ENCODE measurements around the gene C2orf49. TPM values are rescaled to one million over a fixed set of nuclear protein-coding genes. Genes with fewer than 3 reads are reported as not detected.
A peak's percentile ranks its signal among the peaks of the same experiment; 100 is the strongest.

The C2orf49 gene
- 18.1 and 19.0 TPM in 2 replicates for total RNA-seq (2022)
- percentile 91 among the genes with signal in this experiment for Bru-seq, nascent RNA
- percentile 78 among the genes with signal in this experiment for BruChase-seq, experiment 1, labeled RNA remaining after a 6-hour chase
- BruChase-seq, experiment 2, labeled RNA remaining after a 2-hour chase = percentile 92 among the genes with signal in this experiment
- long read RNA-seq, full-length matches to known transcripts = 11 of 15 reads
- long read RNA-seq, partial matches to known transcripts = 1 of 15 reads
- long read RNA-seq, other reads (novel, unspliced or antisense) = 3 of 15 reads

DNA sequence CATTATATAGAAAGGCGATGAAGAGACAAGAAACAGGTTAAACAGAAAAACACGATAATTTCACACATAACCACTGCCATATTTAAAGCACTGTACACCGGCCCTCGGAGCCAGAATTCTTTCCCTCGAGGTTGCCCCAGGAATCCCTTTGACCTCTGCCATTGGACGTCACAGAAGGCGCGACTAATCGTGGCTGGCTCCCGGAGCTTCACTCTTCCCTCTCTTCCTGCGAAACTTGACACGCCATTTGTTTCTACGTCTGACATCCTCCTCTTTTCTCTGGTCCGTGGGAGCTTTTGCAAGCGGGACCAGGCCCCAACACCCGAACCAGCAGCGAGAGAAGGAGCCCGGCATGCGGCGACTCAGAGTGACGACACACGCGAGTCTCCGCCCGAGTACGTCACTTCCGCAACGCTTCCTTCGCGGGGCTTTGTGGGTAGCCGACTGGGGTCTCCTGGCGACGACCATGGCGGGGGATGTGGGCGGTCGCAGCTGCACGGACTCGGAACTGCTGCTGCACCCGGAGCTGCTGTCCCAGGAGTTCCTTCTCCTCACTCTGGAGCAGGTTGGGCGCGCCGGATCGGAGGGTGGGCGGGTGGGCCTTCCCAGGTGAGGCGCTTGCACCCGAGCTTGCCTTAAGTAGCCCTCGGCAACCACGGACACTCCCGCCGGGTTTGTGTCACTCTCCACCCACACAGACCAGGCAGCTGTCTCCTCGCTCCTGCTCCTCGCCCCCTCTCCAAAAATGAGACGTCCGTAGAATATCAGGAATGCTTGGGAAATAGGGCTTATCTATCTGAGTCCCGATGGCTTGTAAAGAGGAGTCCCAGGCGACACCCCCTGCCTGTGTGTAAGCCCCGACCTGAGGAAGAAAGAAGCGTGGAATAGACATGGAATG, at the start of gene C2orf49:
TSS of gene C2orf49 (plus strand) at position 419 of the 898 bp plus-strand sequence. CDS start at position 467, 48 bp downstream.
- CTCF ChIA-PET = interaction anchor here (1.5 kb wide), 1 partner anchor 43 kb away, joined by 3 read pairs; no protein-coding TSS in a partner anchor
- DNase-seq = peak; percentile 85

DNA sequence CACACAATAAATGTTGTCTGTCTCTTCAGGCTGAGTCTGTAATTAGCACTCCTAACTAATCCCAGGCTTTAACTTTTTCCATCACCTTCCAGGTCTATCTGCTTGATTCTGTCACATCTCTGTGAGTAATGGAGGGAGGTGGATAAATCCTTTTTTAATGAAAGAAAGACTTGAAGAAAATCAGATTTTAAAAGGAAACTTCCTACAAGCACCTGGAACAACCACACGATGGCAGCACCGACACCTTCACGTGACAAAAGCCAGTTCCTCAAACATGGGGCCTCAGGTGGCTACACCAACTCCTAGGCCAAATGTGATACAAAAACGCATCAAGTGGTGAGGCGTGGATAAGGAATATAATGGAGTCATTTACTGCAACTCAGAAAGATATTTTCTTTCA, 49.6 kb upstream of the C2orf49 start:
- CTCF ChIA-PET = no interaction called here
- Mint-ChIP-seq H3K27me3 (ENCODE audit: unreplicated experiment) (no peaks in the 10 kb centered on the region), H3K4me1 (ENCODE audit: low read depth, unreplicated experiment) (no peaks in the 10 kb centered on the region), H3K36me3 (ENCODE audit: insufficient read depth, unreplicated experiment) (peaks cover 18% of the 10 kb centered on the region), H3K9me3 (ENCODE audit: low read depth, unreplicated experiment) (no peaks in the 10 kb centered on the region), H3K4me3 (ENCODE audit: low read depth, unreplicated experiment) (no peak overlapping the region), H3K27ac (ENCODE audit: unreplicated experiment) (no peak overlapping the region)
- TF ChIP-seq, protein P1, sequence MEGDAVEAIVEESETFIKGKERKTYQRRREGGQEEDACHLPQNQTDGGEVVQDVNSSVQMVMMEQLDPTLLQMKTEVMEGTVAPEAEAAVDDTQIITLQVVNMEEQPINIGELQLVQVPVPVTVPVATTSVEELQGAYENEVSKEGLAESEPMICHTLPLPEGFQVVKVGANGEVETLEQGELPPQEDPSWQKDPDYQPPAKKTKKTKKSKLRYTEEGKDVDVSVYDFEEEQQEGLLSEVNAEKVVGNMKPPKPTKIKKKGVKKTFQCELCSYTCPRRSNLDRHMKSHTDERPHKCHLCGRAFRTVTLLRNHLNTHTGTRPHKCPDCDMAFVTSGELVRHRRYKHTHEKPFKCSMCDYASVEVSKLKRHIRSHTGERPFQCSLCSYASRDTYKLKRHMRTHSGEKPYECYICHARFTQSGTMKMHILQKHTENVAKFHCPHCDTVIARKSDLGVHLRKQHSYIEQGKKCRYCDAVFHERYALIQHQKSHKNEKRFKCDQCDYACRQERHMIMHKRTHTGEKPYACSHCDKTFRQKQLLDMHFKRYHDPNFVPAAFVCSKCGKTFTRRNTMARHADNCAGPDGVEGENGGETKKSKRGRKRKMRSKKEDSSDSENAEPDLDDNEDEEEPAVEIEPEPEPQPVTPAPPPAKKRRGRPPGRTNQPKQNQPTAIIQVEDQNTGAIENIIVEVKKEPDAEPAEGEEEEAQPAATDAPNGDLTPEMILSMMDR (IDR thresholded peaks at IDR 0.05; ENCODE audit: unreplicated experiment) = peak; percentile 28
- DNase-seq = peak; percentile 46
- intact Hi-C loops (cut with micrococcal nuclease; ENCODE audit: unreplicated experiment) = no loop called here
- no TSS peak for BruUV-seq (replicated peaks)

More for the DNA sequence above, at the start of gene C2orf49:
- Mint-ChIP-seq H3K27me3 (ENCODE audit: unreplicated experiment) (no peaks in the 10 kb centered on the region), H3K27ac (ENCODE audit: unreplicated experiment) (peak within 1 kb of the TSS; percentile 99), H3K4me3 (ENCODE audit: low read depth, unreplicated experiment) (peak within 1 kb of the TSS; percentile 80), H3K4me1 (ENCODE audit: low read depth, unreplicated experiment) (peaks cover 8% of the 10 kb centered on the region), H3K9me3 (ENCODE audit: low read depth, unreplicated experiment) (no peaks in the 10 kb centered on the region), H3K36me3 (ENCODE audit: insufficient read depth, unreplicated experiment) (peaks cover 24% of the 10 kb centered on the region)
- TF ChIP-seq, protein P1 (IDR thresholded peaks at IDR 0.05; ENCODE audit: unreplicated experiment) = no peak
- BruUV-seq (replicated peaks) = no TSS peak
- intact Hi-C loops (cut with micrococcal nuclease; ENCODE audit: unreplicated experiment) = no loop called here

DNA sequence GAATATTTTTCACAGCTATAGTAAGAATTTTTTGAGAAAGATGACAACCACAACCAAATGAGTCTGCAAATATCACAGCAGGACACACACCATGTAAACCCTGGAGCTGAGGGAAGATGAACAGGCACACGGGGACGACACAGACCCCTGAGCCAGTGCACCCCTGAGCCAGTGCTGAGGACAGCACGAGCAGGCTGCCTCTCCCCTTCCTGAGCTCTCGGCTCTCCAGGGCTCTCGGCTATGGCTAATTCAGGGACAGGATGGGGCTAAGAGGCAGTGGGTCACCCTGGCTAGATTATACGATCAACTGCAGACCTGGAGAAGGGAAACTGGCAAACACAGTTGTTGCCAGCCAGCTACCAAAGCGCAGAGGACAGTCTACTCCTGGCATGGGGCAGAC, 49.2 kb upstream of the C2orf49 start:
- no peak overlapping the region for H3K27ac Mint-ChIP-seq (ENCODE audit: unreplicated experiment)
- BruUV-seq (replicated peaks) = no TSS peak
- CTCF ChIA-PET = no interaction called here
- no peaks in the 10 kb centered on the region for H3K4me1 Mint-ChIP-seq (ENCODE audit: low read depth, unreplicated experiment)
- no peak for DNase-seq
- H3K9me3 Mint-ChIP-seq (ENCODE audit: low read depth, unreplicated experiment) = no peaks in the 10 kb centered on the region
- peaks cover 18% of the 10 kb centered on the region for H3K36me3 Mint-ChIP-seq (ENCODE audit: insufficient read depth, unreplicated experiment)
- H3K4me3 Mint-ChIP-seq (ENCODE audit: low read depth, unreplicated experiment) = no peak overlapping the region
- intact Hi-C loops (cut with micrococcal nuclease; ENCODE audit: unreplicated experiment) = no loop called here
- no peaks in the 10 kb centered on the region for H3K27me3 Mint-ChIP-seq (ENCODE audit: unreplicated experiment)
- TF ChIP-seq, protein P1 (IDR thresholded peaks at IDR 0.05; ENCODE audit: unreplicated experiment) = no peak

DNA sequence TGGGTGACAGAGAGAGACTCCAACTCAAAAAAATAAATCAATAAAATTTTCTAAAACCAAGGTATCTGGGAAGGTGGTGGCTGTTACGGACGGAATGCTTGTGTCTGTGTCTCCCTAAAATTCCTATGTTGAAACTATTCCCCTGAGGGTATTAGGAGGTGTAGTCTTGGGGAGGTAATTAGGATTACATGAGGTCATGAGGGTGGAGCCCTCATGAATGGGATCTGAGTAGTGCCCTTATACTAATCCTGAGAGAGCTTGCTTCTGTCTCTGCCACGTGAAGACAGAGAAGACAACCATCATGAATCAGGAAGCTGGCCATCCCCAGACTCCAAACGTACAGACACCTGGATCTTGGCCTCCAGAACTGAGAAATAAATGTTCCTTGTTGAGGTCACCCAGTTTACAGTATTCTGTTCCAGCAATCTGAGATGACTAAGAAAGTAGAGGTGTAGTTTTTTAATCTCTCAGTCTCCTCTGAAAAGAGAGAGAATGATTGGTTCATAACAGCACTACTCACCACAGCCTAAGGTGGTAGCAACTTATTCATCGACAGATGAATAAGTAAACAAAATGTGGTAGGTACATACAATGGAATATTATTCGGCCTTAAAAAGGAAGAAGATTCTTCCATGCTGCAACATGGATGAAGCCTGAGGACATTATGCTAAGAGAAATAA, 46.2 kb upstream of the C2orf49 start:
- BruUV-seq (replicated peaks) = no TSS peak
- intact Hi-C loops (cut with micrococcal nuclease; ENCODE audit: unreplicated experiment) = loop anchor here (10.0 kb wide), 1 partner anchor 176 kb away; no protein-coding TSS in a partner anchor
- Mint-ChIP-seq H3K27me3 (ENCODE audit: unreplicated experiment) (no peaks in the 10 kb centered on the region), H3K4me1 (ENCODE audit: low read depth, unreplicated experiment) (no peaks in the 10 kb centered on the region), H3K9me3 (ENCODE audit: low read depth, unreplicated experiment) (no peaks in the 10 kb centered on the region), H3K27ac (ENCODE audit: unreplicated experiment) (no peak overlapping the region), H3K4me3 (ENCODE audit: low read depth, unreplicated experiment) (no peak overlapping the region), H3K36me3 (ENCODE audit: insufficient read depth, unreplicated experiment) (peaks cover 6% of the 10 kb centered on the region)
- no peak for DNase-seq
- TF ChIP-seq, protein P1 (IDR thresholded peaks at IDR 0.05; ENCODE audit: unreplicated experiment) = no peak
- CTCF ChIA-PET = no interaction called here

All from Calu3 (cell line).